Middle frontal gyrus (tissue), 1 donor: ENCODE results near the gene C14orf119.

Source experiments
- DNase-seq: peaks from one replicate; pipeline ENCODE4 v3.0.0-alpha.2; 2015; ENCODE audit warnings: low spot score; ENCODE audit errors: extremely low spot score

Gene C14orf119

DNA sequence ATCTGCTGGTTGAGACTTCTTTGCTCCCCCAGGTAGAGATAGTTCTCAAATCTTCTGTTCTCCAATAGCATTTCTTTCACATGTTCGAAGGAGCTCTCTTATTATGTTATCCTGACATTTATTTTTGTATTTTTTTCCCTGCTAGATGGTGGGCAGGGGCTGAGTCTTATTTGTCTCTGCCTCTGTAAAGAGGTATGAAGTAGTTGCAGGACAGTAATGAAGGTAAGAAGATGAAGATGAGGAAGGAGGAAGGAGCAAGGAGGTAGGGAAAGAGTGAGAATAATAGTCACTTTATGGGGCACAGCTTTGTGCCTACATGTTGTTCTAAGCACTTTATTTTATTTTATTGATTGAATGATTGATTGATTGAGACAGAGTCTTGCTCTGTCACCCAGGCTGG lies 14.5 kb downstream of the C14orf119 start:
- no peak for DNase-seq

DNA sequence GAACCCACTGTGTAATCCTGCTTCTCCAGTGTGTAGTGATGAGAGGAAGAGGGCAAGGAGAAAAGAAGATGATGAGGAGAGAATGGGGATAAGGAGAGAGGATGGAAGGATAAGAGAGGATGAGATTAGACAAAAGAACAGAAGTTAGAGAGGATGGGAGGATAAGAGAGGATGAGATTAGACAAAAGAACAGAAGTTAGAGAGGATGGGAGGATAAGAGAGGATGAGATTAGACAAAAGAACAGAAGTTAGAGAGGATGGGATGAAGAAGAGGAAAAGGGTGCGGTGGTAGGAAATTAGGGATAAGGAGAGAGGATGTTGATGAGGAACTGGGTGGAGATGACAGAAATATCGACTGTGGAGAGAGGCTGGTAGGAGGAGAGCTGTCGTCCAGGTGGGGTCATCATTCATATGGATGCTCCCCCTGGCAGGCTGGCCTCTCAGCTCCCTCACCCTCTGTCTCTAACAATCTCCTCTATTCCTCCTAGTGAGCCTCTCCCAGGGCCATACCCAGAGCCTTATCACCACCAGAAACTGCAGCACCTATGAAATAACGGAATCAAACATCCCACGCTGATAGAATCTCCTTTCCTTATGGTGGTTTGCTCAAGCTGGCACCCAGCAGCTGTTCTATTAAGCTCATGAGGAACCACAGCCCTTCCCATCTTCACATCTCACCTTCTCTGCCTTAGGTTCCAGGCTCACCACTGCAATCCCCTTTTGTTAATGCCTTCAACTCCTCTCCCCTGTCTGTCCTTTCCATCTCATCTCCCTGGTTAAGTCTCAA lies 15.5 kb downstream of the C14orf119 start:
- DNase-seq, result no peak

DNA sequence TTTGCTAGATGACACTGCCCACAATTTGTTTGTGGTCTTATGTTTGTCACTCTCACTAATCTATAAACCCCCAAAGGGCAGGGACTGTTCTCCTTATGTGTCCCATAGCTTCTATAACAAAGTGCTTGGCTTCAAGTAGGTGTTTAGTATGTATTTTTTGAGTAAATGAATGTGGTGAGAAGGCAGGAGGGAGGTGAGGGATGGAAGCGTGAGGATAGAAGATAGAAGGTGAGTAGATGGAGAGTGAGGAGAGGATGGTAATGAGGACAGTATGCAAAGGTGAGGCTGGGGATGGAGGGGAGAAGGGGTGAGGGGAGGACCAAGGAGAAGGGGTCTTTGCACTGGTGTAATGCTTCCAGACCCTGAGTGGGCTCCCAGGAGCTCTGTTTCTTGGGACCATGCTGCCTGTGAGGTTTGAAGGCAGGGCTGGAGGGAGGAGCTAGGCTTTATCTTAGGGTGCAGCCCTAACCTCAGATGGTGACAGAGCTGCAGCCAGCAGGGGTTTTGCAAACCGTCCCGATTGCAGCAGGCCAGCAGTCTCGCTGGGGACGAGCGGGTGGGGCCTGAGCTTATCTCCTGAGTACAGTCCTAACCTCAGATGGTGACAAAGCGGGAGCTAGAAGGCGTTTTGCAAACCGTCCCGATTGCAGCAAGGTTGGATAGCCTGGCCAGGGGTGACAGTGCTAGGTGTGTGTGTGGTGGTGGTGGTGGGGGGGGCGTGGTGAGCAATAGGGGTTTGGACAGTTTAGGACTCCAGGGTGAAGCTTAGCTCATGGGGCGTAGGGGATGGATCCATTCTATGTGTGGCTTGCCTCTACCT lies 17.3 kb downstream of the C14orf119 start:
- no peak for DNase-seq

DNA sequence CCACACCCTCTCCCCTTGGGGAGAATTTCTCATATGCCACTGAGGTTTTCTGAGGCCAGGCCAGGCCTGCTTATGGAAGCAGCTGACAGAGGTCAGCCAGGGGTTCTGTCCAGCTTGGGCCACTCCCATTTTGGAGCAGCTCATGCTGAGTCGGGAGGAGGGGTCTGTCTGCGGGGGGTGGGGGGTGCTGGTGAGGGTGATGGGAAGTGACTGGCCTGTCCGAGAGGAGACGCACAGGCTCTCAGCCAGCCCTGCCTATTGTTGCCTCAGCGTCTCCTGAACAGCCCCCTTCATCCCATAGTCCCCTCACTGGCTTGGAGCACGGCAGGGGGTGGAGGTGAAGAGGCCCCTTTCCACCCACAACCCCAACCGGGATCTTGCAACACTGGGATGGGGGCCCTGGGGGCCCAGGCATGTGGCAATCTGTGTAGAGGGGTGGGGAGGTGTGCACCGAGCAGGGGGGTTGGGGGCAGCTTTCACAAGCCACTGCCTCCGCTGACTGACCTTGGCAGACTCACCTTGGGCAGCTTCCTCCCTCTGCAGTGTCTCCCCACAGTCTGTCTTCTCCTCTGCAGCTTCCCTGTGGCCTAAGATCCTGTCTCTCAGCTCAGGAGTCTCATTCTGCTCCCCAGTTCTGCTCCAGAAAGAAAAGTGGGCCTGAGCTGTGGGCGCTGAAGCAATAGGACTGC lies 18.3 kb downstream of the C14orf119 start:
- DNase-seq, result no peak

GRCh38 chr14:23114120-23114458 lies 18.8 kb downstream of the C14orf119 start:
- DNase-seq, result no peak

DNA sequence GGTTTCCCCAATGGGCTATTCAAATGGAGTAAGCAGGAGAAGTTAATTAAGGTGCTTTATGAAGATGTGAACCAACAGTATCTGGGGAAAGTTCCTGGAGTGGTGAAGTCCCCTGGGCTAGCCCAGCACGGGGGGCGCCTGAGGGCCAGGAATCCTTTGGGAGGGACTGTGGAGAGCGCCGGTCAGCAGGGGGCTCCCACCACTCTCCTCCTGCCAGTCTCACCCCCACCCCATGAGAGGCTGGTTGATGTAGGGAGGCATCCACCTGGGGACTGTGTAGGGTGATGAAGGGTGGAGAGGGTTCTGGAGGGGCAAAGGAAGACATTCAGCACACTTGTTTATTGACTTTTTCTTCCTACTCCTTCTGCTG lies 19.3 kb downstream of the C14orf119 start:
- DNase-seq, result no peak

DNA sequence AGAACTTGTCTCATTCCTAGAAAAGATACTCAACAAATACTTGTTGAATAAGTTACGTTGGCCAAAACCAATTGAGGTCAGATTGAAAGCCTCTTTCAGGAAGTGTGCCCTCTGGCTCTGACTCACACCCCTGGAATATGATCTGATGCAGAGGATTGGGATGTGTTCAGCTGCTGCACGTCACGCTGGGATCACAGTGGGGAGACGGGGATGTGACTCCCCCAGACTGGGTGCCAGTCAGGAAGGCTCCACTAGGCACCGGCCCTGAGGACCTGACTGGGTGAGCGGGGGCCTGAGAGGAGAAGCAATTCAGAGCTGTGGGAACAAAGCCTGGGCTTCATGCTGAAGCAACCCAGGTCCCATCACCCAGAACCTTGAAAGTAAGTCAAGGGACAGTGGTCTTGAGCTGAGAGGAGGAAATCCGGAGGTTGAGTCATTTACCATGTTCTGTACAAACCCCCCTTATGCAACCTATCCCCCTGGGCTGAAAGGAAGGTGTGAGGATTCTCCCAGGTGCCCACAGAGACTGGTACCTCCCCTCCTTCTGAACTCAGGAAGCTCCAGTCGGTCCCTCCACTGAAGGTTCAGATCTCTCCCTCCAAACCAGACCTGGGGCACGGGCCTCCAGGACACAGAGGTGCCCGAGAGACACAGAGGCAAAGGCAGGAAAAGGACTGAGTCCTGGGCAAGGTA lies 19.9 kb downstream of the C14orf119 start:
- no peak for DNase-seq

DNA sequence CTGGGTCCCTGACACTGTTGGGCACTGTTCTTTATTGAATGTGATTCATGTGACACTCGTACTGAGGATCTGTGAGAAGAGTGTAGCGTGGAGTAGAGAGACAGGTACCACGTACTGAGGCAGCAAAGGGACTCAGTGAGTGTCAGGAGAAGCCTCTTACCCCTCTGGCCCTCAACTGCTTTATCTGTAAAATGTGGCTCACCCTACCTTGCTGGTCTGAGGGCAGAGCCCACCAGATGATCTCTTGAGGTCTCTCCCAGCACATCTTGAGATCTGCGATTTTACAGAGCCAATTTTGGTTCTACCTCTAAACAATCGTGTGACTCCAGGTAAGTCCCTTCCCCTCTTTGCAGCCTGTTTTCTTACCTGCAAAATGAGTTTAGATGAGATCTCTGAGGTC lies 20.6 kb downstream of the C14orf119 start:
- no peak for DNase-seq

GRCh38 chr14:23117371-23118020 lies 22.2 kb downstream of the C14orf119 start:
- DNase-seq, result no peak

DNA sequence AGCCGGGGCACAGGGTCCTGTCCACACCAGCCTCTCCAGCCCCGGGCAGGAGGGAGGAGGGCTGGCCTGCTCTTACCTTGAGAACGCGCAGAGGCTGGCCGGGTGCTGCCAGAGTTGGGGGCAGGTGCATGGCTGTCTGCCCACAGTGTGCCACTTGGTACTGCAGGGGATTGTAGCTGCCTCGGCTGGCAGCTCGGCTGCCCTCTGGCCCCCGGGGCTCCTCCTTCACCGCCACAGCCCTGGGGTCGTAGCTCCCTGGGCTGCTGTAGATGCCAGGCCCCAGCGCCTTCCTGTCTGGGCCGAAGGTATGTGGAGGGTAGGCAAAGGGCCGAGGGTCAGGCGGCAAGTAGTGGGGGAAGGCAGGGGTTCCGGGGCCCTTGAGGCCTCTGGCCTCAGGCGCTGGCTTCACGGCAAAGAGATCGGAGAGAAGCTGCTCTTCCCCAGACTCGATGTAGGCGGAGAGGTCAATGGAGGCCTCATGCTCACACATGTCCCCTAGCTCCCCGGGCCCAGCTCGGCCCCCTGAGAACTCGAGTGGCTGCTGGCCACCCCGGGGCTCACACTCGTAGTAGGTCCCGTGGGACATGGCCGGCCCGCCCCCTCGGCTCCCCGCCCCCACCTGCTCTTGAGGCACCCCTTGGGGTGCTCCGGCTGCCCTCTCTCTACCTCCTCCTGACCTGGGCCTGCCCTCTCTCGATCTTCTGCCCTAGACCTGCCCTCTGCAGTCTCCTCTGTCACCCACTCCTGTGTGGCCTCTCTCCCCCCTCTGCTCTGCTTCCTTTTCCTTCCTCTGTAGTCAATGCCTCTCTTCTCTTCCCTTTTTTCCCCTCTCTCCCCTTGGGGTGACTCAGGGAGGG lies 23.4 kb downstream of the C14orf119 start, which contains the start of gene CEBPE:
Gene CEBPE, minus strand, starts transcription at position 750 of the 857 bp plus-strand sequence. Its CDS starts 164 bp downstream, at position 586.
- no peak for DNase-seq

GRCh38 chr14:23119363-23120327 lies 24.3 kb downstream of the C14orf119 start:
- DNase-seq, result no peak

DNA sequence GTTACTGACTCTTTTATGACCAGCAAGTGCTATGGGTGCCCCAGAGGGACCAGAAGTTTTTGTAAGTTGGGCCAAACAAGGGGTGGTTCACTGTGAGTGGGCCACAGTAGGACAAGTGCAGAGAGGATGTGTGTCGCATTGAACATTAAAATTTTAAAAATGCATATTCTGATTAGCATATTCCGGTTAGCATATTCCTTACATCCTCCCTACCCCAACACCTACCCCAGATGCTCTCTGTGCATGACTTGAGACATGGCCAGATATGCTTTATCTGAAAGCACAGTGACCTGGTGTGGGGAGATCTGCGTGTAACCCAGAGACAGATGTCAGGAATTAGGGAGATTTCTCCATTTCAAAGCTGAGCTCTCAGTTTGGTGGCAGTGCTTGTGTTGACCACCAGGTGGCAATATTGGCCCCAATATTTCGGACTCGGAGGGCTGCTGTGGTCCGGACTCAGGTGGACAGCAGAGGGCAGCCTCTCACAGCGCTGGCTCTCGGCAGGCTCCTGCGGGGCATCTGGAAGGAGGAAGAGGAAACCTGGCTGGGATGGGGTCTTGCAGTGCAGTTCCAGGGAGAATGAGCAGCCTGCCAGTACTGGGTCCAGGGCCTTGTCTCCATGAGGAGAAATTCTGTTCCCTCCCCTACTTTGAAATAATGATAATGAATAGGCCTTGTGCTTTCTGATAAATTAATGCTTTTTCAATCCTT lies 25.4 kb downstream of the C14orf119 start:
- DNase-seq, result peak; percentile 88

DNA sequence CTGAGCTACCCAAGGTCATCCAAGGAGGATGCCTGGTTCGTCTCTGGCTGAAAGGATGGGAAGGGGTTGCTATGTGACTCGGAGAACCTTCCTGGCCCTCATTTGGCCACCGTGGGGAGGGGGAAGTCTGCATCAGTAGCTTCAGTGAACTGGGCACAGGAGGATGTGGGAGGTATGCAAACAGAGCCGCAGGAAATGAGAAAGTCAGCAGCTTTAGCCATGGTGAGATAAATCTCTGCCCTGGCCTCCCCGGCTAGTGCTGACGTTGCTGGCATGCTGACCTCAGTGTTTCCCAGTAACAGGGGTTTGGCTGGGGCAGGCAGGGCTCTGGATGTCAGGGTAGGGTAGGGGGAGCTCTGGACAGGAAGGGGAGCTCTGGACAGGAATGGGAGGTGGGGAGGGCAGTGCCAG lies 26.1 kb downstream of the C14orf119 start:
- DNase-seq, result no peak

GRCh38 chr14:23122086-23122485 lies 26.8 kb downstream of the C14orf119 start:
- no peak for DNase-seq

DNA sequence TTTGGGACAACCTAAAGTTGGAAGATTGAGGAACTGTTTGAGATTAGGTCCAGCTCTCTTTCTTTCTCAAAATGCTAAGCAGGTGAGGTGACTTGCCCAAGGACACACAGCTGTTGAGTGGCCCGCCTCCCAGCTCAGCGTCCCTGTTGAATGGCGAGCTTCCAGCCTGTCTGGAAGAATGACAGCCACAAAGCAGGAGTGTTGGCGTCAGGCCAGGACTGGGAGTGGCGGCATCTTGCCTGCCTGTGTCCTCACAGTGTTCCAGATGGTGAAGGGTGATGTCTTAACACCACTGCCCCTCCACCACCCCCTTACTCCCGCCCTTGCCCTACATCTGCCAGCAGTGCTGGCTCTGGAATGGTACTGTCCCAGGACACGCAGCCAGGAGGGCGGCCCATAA lies 28.1 kb downstream of the C14orf119 start:
- no peak for DNase-seq

DNA sequence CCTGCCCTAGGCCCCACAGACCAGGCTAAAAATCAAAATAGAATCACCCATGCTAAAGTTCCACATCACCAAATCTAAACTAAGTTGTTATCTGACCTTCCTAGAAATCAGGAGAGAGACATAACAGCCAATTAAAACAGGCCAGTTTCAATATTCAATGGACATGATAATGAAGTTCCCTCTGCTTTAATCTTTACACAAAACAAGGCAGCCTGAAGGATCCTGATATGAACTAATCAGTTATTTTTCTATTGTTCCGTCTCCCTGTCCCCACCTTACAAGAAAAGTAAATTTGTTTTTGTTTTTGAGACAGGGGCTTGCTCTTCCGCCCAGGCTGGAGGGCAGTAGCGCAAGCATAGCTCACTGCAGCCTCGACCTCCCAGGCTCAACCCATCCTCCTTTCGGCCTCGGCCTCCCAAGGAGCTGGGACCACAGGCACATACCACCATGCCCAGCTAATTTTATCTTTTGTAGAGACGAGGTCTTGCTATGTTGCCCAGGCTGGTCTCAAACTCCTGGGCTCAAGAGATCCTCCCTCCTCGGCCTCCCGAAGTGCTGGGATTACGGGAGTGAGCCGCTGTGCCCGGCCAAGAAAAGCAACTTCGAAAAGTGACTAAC lies 29.1 kb downstream of the C14orf119 start:
- DNase-seq, result no peak

DNA sequence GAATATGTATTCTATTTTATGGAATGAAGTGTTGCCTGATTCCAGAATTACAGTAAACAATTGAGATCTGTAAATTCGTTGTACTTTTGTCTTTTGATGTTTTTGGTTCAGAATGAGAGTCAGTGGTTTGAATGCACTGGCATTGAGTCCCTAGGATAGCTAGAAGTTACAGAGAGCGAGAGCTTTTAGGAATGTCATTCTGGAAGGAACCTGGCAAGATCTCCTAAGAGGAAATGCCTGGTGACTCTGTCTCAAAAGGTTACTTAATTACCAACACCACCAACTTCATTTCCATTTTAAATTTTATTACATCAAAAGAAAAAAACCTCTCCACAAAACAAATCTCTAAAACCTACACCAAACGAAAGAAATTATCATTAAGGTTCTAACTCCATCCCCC lies 29.7 kb downstream of the C14orf119 start:
- no peak for DNase-seq
